GM21381 (cell line): ENCODE data around the gene GRM7.

Experiments
- ATAC-seq: cut with Tn5 transposase; IDR thresholded peaks from one replicate; pipeline ENCODE4 v1.9.1; 2021; ENCODE audit warnings: mild to moderate bottlenecking, moderate library complexity; ENCODE audit not compliant: unreplicated experiment

Gene GRM7

DNA sequence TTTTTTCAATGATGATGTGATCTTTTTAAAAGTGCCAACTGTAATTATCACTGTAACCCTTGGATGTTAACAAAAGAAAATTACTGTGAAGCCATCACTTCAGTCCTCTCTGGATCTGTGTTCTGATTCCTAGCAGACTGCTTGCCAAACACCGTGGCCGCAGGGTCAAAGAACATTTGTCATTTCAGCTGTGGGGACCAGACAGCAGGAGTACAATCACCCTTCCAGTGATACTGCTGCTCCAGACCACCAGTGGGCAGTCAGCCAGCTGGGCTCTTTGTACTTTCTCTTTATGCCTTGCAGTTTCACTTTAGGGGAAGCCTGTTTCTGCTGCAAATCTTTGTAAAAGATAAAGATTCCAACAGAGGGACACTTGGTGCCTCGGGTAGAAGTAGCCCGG lies 770.0 kb downstream of the GRM7 start:
- ATAC-seq = no peak

DNA sequence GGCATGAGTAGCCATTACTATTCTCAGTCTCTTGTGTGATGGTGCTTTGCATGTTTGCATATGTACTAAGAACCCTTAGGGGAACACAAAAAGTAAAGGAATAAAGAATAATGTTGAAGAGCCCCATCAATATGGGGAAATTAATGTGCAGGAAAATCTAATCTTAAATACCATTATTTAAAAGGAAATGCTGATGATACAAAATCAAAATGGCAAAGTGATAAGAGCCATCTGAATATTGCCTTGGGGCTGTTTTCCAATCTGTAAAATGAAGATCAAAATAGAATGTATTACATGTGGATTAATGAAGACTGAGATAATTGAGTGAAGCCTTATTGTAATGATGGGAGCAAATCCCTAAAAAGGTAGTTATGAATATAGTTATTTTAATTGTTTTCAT lies 771.4 kb downstream of the GRM7 start:
- ATAC-seq = no peak

DNA sequence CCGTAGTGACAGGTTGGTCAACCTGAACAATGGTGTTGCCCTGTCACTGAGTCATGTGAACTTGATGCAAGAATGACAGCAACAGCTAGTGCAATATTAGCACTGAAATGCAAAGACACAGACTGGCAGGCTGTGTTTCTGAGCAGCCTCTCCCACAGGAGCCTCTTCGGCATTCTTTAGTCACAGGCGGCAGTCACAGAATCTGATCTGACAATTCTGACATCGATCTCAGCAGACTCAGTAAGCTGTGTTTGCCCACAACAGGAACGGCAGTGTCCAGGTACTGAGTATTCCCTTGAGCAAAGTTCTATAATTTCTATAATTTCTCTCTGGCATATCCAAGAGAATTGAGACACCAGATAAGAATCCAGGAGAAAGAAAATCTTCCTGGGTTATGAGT lies 776.8 kb downstream of the GRM7 start:
- no peak for ATAC-seq

DNA sequence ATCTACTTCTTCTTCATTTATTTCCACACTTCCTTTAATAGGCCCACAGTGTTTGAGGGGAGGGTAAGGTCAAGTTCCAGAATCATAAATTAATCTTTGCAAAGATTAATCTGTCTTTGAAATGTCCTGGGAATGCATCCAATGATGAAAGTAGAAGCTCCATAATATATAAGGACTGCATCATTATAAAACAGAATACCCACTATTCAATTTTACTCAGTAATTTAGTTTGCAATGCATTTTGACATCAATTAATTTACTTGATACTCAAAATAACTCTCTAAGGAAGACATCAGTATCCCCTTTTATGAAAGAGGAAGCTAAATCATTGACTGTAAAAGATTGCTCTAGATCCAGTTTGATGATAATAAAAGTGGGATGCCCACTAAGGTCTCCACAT lies 777.2 kb downstream of the GRM7 start:
- no peak for ATAC-seq

DNA sequence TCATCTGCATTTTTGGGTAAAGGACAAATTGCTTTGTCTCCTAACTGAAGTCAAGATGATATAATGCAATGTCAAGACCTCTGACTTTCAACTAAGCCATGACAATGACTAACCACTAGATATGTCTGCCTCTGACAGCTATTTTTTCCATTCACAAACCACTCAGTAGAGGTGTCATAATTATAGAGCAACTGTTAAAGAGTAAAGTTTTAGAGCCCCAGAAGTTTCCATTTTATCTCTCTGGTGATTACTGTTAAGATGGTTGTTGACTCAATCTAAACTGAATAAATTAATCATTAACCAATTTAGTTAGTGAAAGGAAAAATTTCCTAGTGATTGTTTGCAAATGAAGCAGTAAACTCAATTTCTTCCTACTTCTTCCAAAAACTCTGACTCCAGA lies 779.9 kb downstream of the GRM7 start:
- no peak for ATAC-seq

DNA sequence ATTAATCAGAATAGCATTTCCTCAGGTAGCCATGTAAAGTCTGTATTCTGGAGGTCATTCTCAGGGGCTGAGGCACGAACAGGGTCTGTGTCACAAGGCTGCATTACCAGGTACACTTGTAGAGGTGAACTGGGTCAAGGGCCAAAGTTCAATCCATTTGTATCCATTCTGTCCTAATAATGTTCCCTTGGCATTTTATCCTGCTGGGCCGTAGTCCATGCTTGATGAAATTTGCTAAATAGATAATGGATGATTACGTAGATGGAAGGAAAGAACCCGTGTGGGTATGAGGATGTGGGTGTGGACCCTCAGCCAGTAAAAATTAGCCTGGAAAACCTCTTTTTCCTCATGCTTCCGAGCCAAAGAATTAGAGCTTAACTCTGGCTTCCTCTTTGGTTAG lies 785.9 kb downstream of the GRM7 start:
- ATAC-seq = no peak

DNA sequence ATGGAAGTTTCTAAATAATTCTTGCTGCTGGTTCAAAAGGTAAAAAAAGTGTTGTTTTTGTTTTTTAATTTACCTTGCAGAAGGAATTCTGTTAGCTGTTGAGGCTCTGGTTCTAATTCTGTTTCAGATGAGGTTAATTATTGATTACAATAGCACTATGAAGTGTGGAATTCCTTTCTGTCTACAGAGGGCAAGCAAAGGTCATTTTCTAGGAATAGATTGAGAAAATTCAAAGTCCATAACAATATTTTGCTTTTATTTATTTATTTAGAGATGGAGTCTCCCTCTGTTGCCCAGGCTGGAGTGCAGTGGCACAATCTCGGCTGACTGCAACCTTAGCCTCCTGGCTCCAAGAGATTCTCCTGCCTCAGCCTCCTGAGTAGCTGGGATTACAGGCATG lies 789.6 kb downstream of the GRM7 start:
- ATAC-seq = no peak

DNA sequence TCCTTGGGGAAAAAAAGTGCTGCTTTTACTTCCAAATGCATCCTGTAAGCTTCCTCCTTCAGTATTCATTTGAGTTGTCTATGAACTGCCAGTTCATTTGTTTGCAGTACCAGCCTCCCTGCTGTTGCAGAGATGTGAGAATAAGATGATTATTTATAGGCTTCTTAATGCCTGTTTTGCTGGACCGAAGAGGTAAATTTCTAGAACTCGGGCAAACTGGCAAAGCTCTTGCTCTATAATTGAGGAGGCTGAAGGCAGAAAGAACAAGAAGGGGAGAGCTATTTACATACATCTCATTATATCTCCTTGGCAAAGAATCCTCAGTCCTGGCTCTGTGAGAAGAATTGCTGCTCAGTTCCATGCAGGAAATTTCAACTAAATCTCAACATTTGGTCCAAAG lies 790.4 kb downstream of the GRM7 start:
- no peak for ATAC-seq

DNA sequence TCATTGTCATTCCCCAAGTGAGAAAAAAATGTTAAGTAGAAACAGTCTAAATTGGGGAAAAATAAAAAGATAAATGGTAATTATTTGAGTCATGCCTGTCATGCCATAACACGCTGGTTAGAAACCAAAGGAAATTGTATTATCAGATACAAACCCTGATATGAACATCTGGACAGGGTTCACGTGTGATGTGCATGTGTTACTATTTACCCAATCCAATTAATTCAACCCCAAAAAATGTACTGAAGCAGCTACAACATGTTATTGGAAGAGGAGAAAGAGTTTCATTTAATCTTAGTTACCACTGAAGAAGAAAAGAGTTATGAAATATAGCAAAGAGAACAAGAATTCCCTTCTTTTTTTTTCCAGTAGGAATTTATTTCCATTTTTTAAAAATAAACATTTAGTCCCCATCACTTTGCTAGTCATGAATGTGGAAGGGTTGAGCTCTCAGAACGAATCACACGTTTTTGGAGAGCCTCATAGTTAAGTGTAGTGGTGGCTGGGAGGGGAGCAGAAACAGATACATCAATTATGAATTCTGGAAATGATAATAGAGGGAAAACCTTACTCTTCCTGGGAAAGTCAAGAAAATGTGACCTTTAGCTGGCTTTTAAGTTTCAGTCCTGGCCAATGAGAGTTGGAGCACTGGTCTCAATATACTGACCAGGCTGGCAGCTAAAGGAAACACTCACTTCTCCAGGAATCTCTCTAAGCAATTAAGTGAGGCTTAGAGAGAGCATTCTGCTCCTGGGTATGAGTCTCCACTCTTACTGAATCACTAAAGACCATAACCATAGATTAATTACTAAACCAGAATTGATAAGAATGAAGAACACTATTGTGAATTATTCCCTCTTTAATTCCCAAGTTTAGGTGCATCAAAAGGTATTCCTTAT lies 796.5 kb downstream of the GRM7 start:
- no peak for ATAC-seq

DNA sequence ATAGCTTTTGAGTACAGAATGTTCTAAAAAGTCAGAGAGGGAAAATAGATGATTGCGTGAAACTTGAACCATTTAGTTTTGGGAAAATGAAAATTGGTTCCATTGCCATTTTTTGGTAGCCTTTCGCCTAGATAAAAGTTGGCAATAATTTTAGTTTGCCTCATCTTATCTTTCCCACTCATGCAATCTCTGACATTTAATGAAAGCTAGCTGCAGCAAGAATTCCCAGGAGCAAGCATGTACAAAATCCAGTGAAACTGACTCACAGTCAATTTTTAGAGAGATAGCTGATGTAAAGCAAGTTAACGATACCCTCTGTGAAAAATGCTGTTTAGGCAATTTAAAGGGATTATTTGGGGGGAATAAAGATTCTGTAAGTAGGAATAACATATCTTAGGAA lies 797.4 kb downstream of the GRM7 start:
- ATAC-seq = no peak

DNA sequence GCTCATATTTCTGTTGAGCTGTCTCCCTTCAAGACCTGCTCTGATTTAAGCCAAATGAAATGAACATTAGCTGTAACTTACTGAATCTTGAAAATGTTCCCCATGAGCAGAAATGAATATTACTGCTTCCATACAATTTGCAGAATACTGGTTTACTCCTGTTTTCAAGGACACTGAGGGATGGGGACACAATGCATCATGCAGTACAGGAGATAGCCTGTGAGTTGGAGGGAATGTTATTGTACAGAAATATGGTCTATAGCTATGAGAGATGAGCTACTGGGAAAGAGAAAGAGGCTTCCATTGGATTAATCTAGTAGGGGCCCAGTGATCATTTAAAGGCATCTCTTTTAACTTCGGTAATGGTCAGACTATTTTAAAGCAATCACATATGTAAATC lies 798.2 kb downstream of the GRM7 start:
- no peak for ATAC-seq

DNA sequence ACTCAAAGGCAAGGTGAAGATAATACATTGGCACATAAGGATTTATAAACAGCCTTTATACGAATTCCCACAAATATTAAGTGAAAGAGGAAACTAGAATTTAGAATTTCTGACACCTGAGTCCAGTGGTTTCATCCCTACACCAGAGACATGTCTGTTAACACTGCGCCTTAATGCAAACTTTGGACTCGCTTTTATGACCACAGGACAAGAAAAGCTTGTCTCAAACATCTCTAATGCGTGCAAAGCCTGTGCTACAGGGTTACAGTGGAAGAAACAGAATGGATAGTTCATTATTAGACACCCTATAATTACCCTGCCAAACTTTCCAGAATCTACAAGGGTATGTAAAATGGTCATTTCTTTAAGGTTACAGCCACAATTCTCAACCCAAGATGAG lies 802.9 kb downstream of the GRM7 start:
- no peak for ATAC-seq

DNA sequence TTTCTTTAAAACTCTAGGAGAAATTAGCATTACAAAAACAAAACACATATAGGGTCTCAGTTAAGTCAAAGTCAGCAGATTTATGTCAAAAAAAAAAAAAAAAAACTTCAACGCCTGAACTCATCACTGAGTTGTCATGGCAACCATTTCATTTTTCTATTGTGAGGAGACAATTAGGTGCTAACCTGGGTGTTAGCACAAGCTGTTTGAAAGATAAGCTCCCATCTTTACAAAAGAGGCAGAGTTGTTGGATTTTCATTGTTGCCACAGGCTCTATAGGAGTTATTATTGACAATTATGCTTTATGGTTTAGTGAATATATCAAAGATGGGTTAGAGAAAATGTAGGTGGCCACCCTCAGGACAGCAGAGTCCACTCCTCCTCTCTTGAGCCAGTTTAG lies 806.9 kb downstream of the GRM7 start:
- ATAC-seq = no peak

DNA sequence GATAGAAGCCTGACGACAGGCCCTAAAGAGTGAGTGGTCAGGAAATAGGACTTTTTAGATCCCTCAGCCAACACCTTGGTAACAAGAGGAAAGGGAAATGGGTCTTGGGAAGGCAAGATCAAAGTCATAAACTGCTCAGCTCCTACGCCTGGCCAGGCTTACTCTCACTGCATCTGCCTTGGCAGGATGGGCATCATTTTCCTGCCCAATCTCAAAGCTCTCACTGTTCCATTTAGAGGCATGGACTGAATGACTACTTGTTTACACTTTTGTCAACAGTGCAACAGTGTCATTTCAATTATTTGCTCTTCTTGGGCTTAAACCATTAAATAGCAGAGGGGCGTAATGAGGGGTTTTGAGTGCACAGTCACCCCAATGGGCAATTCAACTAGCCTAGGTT lies 808.7 kb downstream of the GRM7 start:
- ATAC-seq = no peak

DNA sequence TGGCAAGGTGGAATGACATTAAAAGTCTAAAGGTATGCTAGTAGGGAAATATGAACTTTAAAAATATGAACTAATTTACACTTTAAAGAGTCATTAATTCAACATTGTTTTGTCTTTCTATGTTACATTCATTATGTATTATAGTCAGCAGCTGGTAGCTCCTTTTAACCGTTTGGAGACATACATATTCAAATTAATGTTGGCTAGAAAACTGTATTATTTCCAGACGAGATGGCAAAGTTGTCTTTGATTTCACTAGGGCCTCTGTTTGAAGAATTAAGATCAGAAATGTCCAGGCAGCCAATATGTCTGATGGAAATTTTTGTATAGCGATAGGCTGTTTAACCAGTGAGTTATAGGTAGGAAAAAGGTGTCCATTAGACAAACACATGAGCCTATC lies 817.6 kb downstream of the GRM7 start:
- ATAC-seq = no peak

DNA sequence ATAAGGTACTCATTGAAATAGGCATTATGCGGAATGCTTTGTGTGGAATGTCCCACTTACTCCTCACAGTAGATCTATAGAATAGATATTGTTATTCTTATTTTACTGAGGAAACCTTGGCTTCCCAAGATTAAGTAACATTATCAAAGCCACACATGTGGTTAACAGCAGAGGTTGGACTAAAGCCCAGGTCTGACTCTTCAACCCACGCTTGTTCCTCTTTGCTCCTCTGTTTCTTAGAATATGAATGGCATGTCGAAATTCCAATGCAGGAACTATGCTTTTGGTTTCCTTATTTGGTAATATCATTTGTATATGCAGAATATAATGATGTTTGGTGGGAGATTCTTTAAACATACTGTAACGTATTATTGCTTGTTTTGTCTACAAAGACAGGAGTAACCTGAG lies 821.9 kb downstream of the GRM7 start:
- no peak for ATAC-seq

DNA sequence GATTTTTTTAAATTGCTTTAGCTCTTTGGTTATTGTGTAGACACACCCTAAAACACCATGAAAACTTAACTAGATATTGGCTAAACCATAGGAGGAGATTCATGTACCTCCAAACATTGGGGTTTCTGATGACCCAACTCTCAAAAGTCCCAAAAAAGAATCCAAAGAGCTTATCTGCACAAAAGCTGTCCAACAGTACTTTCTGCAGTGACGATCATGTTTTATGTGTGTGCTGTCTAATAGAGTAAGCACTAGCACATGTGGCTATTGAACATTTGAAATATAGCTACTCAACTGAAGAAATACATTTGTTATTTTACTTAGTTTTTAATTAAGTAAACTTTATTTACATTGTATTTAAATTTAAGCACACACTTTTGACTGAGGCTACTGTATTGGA lies 822.5 kb downstream of the GRM7 start:
- no peak for ATAC-seq

DNA sequence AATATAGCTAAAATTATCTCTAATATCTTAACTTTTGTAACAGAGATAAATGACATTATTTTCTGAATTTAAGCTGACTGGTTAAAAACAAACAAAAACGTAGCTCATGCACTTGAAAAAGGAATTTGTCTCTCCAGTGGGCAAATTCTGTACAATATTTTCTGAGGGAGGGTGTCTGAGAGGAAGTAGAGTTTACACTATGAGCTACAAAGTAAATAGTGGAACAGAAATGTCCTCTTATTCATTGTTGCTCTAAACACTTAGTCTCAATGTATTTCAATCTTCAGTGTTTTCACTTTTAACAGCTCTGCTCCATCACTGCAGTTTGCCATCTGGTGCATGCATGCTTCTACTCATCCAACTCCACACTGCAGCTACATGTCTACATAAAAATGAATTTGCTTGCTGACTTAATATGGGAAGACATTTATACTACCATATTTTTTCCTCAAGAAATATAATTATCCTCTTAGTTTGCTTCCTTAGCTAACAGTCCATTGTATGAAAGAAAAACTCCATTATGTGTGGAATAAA lies 823.3 kb downstream of the GRM7 start:
- ATAC-seq = no peak

DNA sequence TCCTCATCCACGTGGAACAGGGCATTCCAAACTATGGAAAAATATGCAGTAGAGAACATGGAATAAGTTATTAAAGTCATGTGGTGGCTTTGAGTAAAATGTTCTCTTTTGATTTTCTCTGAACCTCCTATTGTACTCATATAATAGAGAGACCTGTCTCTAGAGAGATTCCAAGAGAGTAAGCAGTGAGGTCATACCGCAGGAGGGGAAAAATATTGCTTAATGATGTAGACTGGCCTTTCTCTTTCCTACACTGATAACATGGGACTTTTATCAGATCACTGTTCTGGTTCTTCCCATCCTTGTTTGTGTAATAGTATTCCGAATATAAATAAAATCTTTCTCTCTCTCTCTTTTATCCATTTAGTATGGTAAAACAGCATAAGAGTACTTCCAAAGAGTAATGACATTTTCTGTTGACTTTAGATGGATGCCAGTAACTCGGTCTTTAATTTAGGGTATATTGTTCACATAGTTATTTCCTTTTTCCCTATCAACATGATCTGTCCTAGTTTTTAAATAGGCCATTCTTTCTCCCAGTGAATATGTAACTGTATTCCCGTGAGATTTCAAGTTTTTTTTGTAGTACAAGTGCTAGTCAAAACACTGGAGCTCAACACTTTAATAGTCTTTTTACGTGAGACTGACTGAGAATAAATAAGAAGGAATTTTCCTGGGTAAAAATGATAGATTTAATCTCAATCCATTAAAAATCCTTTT lies 826.7 kb downstream of the GRM7 start:
- no peak for ATAC-seq

DNA sequence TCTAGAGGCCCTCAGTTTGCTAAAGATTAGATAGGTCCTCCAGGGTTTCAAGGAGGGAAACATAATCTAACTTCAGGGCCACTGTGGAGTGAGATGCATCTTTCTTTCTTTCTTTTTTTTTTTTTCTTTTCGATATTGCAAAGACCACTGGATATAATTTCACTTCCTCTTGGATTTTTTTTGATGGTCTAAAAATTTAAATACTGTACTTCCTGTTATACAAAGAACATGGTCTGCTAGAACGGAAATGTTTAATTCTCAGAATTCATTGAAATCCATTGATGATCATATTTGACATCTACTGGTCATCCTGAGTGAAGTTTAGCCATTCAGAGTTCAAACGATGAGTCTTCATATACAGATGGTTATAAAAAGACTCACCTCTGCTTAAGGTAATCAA lies 832.0 kb downstream of the GRM7 start:
- ATAC-seq = no peak

DNA sequence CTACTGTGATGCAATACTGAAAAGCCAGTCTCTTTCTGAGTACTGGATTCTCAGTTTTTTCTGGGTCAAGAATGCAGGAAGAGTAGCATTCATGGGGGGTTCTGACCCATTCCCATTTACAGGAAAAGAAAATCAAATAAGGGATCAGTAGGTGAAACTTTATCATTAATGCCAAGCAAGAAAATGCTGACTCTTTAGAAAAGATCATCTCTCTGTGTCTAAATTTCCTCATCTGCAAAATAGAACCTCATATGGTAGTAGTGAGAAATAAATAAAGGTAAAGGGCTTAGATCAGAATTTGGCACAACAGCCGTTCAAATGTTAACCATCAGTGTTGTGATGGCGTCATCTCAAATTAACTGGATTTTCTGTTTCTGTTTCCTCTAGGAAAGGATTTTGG lies 833.1 kb downstream of the GRM7 start:
- no peak for ATAC-seq

DNA sequence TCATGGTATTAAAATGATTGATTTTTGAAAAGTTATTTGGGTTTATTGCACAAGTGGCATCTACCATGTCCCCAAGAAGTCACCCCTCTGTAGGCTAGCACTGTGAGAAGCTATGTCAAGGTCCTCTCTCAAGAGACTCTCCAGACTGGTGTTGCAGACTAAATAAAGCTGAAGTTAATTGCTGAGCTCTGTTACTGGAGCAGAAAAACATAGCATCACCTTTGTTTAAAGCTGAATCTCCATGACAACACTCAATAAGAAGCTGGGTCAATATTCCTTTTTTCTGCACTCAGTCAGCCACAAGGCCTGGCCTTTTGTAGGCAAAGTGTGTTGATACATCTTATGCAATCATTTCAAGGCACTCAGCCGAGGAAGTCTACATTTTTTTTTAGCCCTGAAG lies 834.1 kb downstream of the GRM7 start:
- ATAC-seq = no peak
